Stimulated activated CD8-positive, alpha-beta memory T cell treated with anti-CD3 and anti-CD28 coated beads, Interleukin-7, amount 100 ng/mL, for 4 hours (primary cell): ENCODE results near the gene SLC22A23.
"Not testable (repeated sequence)": the region's sequence is repeated elsewhere in the genome, so short reads cannot be mapped to it uniquely, and the experiment has no call there.

Source experiments
- DNase-seq, 2 donors: peaks; one replicate each; pipeline ENCODE4 v3.0.0-alpha.2; 2020; ENCODE audit warnings: low read depth in 2 of 2

The SLC22A23 gene

GRCh38 chr6:3385660-3386151 is 71.1 kb downstream of the SLC22A23 start:
- no peak for DNase-seq

GRCh38 chr6:3385181-3385580 is 71.7 kb downstream of the SLC22A23 start:
- not testable (repeated sequence) for DNase-seq

GRCh38 chr6:3384241-3385143 is 72.4 kb downstream of the SLC22A23 start:
- no peak for DNase-seq

GRCh38 chr6:3383525-3383924 is 73.3 kb downstream of the SLC22A23 start:
- no peak for DNase-seq

GRCh38 chr6:3382326-3383279 is 74.2 kb downstream of the SLC22A23 start:
- no peak for DNase-seq

- no peak for DNase-seq
These were observed 75.5 kb downstream of the SLC22A23 start for GRCh38 chr6:3381233-3381921.

- DNase-seq, result no peak
These were observed 76.3 kb downstream of the SLC22A23 start for GRCh38 chr6:3380344-3381232.

GRCh38 chr6:3379482-3380060 is 77.3 kb downstream of the SLC22A23 start:
- no peak for DNase-seq

- not testable (repeated sequence) for DNase-seq
These were observed 78.0 kb downstream of the SLC22A23 start for GRCh38 chr6:3378808-3379207.

GRCh38 chr6:3378398-3378782 is 78.5 kb downstream of the SLC22A23 start:
- not testable (repeated sequence) for DNase-seq

- DNase-seq, result no peak
These were observed 79.1 kb downstream of the SLC22A23 start for GRCh38 chr6:3377536-3378397.

GRCh38 chr6:3376893-3377535 is 79.8 kb downstream of the SLC22A23 start:
- no peak for DNase-seq

GRCh38 chr6:3376064-3376463 is 80.8 kb downstream of the SLC22A23 start:
- no peak for DNase-seq

GRCh38 chr6:3373597-3374203 is 83.2 kb downstream of the SLC22A23 start:
- no peak for DNase-seq

- DNase-seq, result no peak
These were observed 83.8 kb downstream of the SLC22A23 start for GRCh38 chr6:3372912-3373554.

GRCh38 chr6:3372184-3372846 is 84.5 kb downstream of the SLC22A23 start:
- DNase-seq, result no peak

- no peak for DNase-seq
These were observed 85.5 kb downstream of the SLC22A23 start for GRCh38 chr6:3371222-3371949.
